T follicular helper cell (primary cell): Measurements from ENCODE around the gene PCDHB6.
"Not testable (repeated sequence)": the region's sequence is repeated elsewhere in the genome, so short reads cannot be mapped to it uniquely, and the experiment has no call there.

Experiments used
- DNase-seq: peaks from one replicate; pipeline ENCODE4 v3.0.0-alpha.2; 2020; ENCODE audit warnings: low read depth
- total RNA-seq, 2 experiments: gene quantifications; one replicate each; lab custom pipeline; 2026; lab: John Stamatoyannopoulos, UW

Gene PCDHB6
- 0 reads per million in 2 experiments for total RNA-seq

DNA sequence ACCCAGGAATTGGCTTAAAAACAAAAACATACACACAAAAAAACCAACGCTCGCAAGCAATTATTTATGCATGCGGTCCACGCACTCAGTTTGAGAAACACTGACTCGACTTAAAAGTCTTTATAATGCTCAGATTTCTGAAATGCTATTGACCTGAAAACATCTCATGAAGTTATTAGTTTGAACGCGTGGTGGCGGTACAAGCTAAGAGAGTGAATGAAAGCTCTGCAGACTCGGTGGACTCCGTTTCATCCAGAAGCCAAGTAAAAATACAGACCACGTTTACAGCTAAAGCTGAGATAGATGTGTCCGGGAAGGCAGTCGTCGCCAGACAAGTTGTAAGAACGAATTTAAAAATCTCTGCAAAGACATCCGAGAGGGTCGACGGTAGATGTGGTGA lies at the start of gene PCDHB6:
TSS of gene PCDHB6 (plus strand) at position 246 of the 400 bp plus-strand sequence. CDS start 201 bp downstream, outside the sequence.
- no peak for DNase-seq

DNA sequence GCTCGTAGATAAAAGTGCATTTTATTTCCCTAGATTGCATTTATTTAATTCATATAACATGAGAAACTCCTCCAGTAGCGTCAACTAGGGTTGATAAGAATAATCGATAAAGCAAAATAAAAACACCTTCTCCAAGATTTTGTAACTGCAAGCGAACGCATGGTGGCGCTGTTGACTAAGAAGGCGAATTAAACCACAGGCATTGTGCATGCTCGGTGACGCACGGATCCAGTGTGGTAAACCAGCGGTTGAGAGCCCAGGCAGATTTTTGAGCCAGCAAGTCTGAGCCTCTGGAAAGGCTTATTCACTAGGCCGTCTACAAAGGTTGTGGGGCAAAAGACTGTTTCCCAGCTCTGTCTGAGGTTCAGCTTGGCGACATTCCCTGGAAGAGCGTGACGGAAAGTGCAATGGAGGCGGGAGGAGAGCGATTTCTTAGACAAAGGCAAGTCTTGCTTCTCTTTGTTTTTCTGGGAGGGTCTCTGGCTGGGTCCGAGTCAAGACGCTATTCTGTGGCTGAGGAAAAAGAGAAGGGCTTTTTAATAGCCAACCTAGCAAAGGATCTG lies 49.5 kb upstream of the PCDHB6 start, which contains the start of gene PCDHB3:
TSS of gene PCDHB3 (plus strand) at position 231 of the 563 bp plus-strand sequence. CDS start at position 408, 177 bp downstream.
- DNase-seq = no peak

DNA sequence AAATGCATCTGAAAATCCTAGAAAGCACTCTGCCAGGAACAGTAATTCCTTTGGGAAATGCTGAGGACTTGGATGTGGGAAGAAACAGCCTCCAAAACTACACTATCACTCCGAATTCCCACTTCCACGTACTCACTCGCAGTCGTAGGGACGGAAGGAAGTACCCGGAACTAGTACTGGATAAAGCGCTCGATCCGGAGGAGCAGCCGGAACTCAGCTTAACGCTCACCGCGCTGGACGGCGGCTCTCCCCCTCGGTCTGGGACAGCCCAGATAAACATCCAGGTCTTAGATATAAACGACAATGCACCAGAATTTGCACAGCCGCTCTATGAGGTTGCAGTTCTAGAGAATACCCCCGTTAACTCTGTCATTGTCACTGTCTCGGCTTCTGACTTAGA lies 48.8 kb upstream of the PCDHB6 start:
- no peak for DNase-seq

DNA sequence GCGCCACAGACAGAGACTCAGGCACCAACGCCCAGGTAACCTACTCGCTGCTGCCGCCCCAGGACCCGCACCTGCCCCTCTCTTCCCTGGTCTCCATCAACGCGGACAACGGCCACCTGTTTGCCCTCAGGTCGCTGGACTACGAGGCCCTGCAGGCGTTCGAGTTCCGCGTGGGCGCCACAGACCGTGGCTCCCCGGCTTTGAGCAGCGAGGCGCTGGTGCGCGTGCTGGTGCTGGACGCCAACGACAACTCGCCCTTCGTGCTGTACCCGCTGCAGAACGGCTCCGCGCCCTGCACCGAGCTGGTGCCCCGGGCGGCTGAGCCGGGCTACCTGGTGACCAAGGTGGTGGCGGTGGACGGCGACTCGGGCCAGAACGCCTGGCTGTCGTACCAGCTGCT lies 47.8 kb upstream of the PCDHB6 start:
- DNase-seq = not testable (repeated sequence)

DNA sequence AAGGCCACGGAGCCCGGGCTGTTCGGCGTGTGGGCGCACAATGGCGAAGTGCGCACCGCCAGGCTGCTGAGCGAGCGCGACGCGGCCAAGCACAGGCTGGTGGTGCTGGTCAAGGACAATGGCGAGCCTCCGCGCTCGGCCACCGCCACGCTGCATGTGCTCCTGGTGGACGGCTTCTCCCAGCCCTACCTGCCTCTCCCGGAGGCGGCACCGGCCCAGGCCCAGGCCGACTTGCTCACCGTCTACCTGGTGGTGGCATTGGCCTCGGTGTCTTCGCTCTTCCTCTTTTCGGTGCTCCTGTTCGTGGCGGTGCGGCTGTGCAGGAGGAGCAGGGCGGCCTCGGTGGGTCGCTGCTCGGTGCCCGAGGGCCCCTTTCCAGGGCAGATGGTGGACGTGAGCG lies 47.4 kb upstream of the PCDHB6 start:
- not testable (repeated sequence) for DNase-seq

DNA sequence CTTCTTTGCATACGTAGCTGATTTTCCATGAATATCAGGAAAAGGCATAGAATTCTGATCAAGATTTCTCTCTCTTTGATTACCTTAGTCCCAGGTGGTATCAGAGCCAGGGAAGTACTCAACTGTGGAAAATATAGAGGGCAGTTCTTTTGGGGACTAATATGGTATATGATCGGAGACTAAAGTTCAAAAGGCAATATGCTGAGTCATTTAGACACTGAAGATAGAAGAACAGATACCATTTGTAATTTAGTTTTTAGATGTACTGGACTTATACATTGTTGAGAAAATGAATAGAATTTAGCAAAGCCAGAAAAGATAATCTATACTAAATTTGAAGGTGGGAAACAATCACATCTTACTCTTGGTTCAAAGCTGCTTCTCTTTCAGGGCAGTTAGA lies 44.5 kb upstream of the PCDHB6 start:
- no peak for DNase-seq

DNA sequence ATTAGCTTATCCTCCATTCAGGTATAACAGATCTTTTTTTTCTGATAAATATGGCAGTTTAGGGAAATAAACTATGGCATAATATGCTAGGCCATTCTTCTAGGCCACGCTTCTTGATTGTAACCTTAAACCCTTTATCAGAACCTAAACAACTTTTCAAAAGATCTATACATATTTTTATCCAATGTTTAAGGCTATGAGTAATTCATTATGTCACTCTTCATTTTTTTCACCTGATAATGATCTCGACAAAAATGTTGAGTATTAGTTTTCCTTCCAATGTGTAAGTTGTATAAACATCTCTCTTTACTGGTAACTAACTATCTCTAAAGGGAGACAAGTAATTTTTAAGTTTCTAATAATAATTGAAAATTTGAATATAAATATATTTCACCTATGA lies 30.6 kb upstream of the PCDHB6 start:
- DNase-seq = no peak

DNA sequence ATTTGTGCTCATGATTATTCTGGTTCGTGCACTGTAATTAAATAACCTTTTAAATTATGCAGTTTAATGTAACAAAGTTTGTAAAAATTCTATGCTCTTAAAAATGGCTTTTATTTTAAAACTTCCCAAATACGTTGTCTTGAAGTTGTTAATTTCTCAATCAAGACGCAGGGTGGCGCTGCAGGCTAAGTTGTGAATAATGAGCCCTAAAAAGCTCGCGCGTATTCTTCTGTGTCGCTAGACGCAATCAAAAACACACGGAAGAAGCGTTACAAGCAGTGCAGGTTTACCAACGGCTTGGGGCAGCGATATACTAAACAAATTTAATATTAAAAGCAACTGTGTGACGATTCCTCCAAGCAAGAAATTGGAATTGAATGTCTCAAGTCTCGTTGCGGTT lies 28.3 kb upstream of the PCDHB6 start, which contains the start of gene PCDHB4:
TSS of gene PCDHB4 (plus strand) at position 256 of the 400 bp plus-strand sequence. CDS start 181 bp downstream, outside the sequence.
- DNase-seq = no peak

DNA sequence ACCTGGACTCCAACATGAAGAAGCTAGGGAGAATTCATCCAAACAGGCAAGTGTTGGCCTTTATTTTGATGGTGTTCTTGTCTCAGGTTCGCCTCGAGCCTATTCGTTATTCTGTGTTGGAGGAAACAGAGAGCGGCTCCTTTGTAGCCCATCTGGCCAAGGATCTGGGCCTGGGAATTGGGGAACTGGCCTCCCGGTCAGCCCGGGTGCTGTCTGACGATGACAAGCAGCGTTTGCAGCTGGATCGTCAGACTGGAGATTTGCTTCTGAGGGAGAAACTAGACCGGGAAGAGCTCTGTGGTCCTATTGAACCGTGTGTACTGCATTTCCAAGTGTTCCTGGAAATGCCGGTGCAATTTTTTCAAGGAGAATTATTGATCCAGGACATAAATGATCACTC lies 27.9 kb upstream of the PCDHB6 start:
- DNase-seq = no peak

DNA sequence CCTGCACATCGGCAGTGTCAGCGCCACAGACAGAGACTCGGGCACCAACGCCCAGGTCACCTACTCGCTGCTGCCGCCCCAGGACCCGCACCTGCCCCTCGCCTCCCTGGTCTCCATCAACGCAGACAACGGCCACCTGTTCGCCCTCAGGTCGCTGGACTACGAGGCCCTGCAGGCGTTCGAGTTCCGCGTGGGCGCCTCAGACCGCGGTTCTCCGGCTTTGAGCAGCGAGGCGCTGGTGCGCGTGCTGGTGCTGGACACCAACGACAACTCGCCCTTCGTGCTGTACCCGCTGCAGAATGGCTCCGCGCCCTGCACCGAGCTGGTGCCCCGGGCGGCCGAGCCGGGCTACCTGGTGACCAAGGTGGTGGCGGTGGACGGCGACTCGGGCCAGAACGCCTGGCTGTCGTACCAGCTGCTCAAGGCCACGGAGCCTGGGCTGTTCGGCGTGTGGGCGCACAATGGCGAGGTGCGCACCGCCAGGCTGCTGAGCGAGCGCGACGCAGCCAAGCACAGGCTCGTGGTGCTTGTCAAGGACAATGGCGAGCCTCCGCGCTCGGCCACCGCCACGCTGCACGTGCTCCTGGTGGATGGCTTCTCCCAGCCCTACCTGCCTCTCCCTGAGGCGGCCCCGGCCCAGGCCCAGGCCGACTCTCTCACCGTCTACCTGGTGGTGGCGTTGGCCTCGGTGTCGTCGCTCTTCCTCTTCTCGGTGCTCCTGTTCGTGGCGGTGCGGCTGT lies 26.3 kb upstream of the PCDHB6 start:
- not testable (repeated sequence) for DNase-seq

DNA sequence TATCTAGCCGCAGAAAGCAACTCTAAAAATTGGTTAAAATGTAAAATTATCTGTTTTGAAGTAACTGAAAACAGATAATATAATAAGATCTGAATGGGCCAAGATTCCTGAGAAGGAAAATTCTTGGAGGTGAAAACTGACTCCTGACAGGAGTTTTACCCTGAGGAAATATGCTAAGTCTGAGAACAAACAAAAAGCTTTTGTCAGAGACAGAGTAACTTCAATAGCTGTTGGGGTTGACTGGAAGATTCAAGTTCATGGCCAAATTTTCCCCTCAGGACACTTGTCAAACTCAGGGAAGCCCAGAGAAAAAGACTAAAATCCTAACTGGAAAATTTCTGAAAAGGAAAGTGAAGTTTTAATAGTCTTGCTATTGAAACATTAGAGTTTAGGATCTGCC lies 22.6 kb upstream of the PCDHB6 start:
- no peak for DNase-seq

DNA sequence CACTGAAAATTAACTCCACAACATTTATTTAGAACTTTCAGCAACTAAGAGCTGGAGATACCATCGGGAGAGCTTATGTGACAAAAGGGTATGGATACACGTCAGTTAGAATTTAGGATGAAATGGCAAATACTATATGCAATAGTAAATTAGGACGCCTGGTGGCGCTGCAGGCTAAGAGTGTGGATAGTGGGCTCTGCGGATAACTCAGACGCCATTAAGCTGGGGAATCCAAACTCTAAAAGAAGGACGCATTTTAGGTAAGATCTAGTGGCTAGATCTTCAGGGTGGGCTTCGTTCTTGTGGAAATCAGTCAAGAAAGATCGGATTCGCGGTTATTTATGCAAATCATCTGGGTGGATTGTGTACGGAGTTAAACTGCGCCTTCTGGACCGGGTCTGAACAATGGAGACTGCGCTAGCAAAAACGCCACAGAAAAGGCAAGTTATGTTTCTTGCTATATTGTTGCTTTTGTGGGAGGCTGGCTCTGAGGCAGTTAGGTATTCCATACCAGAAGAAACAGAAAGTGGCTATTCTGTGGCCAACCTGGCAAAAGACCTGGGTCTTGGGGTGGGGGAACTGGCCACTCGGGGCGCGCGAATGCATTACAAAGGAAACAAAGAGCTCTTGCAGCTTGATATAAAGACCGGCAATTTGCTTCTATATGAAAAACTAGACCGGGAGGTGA lies 14.7 kb upstream of the PCDHB6 start, which contains the start of gene PCDHB5:
TSS of gene PCDHB5 (plus strand) at position 177 of the 688 bp plus-strand sequence. CDS start at position 406, 229 bp downstream.
- no peak for DNase-seq

DNA sequence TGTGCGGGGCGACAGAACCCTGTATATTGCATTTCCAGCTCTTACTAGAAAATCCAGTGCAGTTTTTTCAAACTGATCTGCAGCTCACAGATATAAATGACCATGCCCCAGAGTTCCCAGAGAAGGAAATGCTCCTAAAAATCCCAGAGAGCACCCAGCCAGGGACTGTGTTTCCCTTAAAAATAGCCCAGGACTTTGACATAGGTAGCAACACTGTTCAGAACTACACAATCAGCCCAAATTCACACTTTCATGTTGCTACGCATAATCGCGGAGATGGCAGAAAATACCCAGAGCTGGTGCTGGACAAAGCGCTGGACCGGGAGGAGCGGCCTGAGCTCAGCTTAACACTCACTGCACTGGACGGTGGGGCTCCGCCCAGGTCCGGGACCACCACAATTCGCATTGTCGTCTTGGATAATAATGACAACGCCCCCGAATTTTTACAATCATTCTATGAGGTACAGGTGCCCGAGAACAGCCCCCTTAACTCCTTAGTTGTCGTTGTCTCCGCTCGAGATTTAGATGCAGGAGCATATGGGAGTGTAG lies 14.1 kb upstream of the PCDHB6 start:
- DNase-seq = no peak

DNA sequence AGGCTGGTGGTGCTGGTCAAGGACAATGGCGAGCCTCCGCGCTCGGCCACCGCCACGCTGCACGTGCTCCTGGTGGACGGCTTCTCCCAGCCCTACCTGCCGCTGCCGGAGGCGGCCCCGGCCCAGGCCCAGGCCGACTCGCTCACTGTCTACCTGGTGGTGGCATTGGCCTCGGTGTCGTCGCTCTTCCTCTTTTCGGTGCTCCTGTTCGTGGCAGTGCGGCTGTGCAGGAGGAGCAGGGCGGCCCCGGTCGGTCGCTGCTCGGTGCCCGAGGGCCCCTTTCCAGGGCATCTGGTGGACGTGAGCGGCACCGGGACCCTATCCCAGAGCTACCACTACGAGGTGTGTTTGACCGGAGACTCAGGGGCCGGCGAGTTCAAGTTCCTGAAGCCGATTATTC lies 12.5 kb upstream of the PCDHB6 start:
- not testable (repeated sequence) for DNase-seq

DNA sequence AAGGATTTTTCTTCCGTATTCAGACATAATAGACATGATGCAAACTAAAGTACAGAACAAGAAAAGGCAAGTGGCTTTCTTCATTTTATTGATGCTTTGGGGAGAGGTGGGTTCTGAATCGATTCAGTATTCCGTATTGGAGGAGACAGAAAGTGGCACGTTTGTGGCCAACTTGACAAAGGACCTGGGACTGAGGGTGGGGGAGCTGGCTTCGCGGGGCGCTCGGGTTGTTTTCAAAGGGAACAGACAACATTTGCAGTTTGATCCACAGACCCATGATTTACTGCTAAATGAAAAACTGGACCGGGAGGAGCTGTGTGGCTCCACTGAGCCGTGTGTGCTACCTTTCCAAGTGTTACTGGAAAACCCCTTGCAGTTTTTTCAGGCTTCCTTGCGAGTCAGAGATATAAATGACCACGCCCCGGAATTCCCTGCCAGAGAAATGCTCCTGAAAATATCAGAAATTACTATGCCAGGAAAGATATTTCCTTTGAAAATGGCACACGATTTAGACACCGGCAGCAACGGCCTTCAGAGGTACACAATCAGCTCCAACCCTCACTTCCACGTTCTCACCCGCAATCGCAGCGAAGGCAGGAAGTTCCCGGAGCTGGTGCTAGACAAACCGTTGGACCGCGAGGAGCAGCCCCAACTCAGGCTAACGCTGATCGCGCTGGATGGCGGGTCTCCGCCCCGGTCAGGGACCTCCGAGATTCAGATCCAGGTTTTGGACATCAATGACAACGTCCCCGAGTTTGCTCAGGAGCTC lies 551 bp downstream of the PCDHB6 start:
- DNase-seq = no peak

DNA sequence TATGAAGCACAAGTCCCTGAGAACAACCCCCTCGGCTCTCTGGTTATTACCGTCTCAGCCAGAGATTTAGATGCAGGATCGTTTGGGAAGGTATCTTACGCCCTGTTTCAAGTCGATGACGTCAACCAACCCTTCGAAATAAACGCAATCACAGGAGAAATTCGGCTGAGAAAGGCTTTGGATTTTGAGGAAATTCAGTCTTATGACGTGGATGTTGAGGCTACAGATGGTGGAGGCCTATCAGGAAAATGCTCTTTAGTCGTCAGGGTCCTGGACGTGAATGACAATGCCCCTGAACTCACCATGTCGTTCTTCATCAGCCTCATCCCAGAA lies 1.1 kb downstream of the PCDHB6 start:
- DNase-seq = no peak

DNA sequence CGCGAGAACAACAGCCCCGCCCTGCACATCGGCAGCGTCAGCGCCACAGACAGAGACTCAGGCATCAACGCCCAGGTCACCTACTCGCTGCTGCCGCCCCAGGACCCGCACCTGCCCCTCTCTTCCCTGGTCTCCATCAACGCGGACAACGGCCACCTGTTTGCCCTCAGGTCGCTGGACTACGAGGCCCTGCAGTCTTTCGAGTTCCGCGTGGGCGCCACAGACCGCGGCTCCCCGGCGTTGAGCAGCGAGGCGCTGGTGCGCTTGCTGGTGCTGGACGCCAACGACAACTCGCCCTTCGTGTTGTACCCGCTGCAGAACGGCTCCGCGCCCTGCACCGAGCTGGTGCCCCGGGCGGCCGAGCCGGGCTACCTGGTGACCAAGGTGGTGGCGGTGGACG lies 1.8 kb downstream of the PCDHB6 start:
- not testable (repeated sequence) for DNase-seq

DNA sequence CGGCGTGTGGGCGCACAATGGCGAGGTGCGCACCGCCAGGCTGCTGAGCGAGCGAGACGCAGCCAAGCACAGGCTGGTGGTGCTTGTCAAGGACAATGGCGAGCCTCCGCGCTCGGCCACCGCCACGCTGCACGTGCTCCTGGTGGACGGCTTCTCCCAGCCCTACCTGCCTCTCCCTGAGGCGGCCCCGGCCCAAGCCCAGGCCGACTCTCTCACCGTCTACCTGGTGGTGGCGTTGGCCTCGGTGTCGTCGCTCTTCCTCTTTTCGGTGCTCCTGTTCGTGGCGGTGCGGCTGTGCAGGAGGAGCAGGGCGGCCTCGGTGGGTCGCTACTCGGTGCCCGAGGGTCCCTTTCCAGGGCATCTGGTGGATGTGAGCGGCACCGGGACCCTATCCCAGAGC lies 2.2 kb downstream of the PCDHB6 start:
- DNase-seq = not testable (repeated sequence)

DNA sequence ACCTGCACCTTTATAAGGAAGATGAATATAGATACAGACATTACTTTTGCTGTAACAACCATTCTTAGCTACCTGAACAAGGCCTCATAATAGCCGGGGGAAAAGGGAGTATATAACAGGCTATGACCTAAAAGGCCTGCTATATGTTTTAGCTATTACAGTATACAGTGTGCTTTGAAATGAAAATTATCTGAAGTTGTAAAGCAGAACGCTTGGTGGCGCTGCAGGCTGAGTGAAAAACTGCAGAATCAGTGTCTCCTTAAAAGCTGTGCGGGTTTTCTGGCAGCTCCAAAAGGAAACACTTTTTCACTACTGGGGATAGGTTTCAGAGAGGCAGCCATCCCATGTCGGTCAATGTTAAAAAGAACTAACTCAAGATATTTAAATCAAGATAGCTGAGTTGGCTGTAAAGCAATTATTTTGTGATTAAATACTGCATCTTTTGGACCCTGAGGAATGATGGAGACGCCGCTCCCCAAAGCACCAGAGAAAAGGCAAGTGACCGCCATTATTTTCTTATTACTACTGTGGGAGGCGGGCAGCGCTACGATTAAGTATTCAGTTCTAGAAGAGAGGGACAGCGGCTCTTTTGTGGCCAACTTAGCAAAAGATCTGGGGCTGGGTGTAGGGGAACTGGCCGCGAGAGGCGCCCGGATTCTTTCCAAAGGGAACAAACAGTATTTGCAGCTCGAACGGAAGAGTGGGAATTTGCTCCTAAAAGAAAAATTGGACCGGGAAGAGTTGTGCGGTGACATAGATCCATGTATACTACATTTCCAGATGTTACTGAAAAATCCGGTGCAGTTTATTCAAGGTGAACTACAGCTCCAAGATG lies 5.9 kb downstream of the PCDHB6 start:
- no peak for DNase-seq

DNA sequence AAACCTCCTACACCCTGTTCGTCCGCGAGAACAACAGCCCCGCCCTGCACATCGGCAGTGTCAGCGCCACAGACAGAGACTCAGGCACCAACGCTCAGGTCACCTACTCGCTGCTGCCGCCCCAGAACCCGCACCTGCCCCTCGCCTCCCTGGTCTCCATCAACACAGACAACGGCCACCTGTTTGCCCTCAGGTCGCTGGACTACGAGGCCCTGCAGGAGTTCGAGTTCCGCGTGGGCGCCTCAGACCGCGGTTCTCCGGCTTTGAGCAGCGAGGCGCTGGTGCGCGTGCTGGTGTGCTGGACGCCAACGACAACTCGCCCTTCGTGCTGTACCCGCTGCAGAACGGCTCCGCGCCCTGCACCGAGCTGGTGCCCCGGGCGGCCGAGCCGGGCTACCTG lies 7.5 kb downstream of the PCDHB6 start:
- DNase-seq = not testable (repeated sequence)

DNA sequence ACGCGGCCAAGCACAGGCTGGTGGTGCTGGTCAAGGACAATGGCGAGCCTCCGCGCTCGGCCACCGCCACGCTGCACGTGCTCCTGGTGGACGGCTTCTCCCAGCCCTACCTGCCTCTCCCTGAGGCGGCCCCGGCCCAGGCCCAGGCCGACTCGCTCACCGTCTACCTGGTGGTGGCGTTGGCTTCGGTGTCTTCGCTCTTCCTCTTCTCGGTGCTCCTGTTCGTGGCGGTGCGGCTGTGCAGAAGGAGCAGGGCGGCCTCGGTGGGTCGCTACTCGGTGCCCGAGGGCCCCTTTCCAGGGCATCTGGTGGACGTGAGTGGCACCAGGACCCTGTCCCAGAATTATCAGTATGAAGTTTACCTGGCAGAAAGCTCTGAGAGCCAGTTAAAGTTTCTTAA lies 8.0 kb downstream of the PCDHB6 start:
- not testable (repeated sequence) for DNase-seq
